A549 treated with RU486 at 1 μM for 4 hours (cell line): Measurements from ENCODE around the gene LRRN1. TPM values are rescaled to one million over a fixed set of nuclear protein-coding genes. Genes with fewer than 3 reads are reported as not detected.

ENCODE experiments used
- total RNA-seq: library from RNA; stranded (reverse); fragments of 200-300 nt; extraction: Qiagen RNA extraction; gene quantifications from 5 replicates; pipeline ENCODE4 v1.2.3, GENCODE V29; 2022; ENCODE audit warnings: low read depth

LRRN1 gene
- not detected in 5 replicates for total RNA-seq

DNA sequence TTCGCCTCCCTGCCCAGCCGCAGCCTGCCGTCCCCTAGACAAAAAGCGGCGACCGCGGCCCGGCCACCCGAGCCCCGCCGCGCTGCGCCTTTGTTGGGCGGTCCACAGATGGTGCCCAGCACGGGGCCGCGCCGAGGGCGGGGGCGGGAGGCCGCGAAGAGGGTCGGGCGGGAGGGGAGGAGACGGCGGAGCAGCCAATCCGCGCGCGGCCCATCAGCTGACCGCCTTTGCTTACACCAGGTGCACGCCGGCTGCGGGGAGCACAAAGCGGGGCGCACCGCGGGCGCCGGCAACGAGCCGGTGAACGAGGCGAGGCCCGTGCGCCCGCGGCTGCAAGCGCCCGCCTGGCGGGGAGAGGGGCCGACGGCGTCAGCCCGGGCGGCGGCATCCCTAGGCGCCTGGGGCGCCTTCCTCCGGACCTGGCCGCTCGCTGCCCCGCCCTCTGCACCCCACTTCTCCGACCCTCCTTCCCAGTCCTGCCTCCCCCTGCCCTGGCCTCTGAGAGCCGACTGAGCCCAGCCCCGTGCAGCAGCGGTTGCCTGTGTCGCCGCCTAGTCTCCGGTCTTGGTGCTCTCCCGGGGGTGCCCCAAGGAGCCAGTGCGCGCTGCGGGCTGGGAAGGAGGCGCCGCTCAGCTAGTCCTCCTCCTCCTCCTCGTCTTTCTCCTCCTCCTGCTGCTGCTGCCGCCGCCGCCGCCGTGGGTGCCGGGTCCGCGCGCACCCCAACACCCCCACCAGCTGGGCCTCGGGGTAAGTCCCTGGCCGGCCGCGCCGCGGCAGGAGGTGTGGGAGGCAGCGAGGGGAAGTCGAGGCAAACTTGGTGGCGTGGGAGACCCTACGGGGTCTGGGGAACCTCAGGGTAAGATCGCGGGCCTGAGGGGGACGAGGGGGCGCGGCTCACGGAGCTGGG lies at the start of gene LRRN1:
Gene LRRN1 (plus strand): TSS at position 259 of the 907 bp plus-strand sequence. CDS start 45,211 bp downstream, outside the sequence.

